H9 (cell line): ENCODE results near the gene ZCCHC8. TPM values are rescaled to one million over a fixed set of nuclear protein-coding genes. Genes with fewer than 3 reads are reported as not detected.
A peak's percentile ranks its signal among the peaks of the same experiment; 100 is the strongest.

ENCODE experiments used
- DNase-seq: peaks from one replicate; pipeline ENCODE4 v3.0.0-alpha.2; 2017
- H2AFZ ChIP-seq: one replicate; pipeline ENCODE4 v1.6.1; 2013; ENCODE audit warnings: mild to moderate bottlenecking, low read length, control low read depth, moderate library complexity
- H2AK5ac ChIP-seq: 2 replicates; pipeline ENCODE4 v1.6.1; 2013; ENCODE audit warnings: low read length, control low read depth, mixed read lengths; ENCODE audit not compliant: insufficient read length
- H2BK120ac ChIP-seq: one replicate; pipeline ENCODE4 v1.6.1; 2013; ENCODE audit warnings: low read depth, mild to moderate bottlenecking, low read length, control low read depth, inconsistent platforms; ENCODE audit not compliant: poor library complexity, severe bottlenecking
- H2BK12ac ChIP-seq: 2 replicates; pipeline ENCODE4 v1.6.1; 2013; ENCODE audit warnings: low read length, control low read depth, mixed read lengths, low read depth; ENCODE audit not compliant: insufficient read length
- H2BK15ac ChIP-seq: 2 replicates; pipeline ENCODE4 v1.6.1; 2013; ENCODE audit warnings: low read depth, low read length, control low read depth
- H2BK20ac ChIP-seq: one replicate; pipeline ENCODE4 v1.6.1; 2013; ENCODE audit warnings: low read depth, mild to moderate bottlenecking, low read length, control low read depth, inconsistent platforms; ENCODE audit not compliant: poor library complexity, severe bottlenecking
- H2BK5ac ChIP-seq: 2 replicates; pipeline ENCODE4 v1.6.1; 2013; ENCODE audit warnings: low read length, control low read depth, mixed read lengths; ENCODE audit not compliant: insufficient read length
- H3K14ac ChIP-seq: 2 replicates; pipeline ENCODE4 v1.6.1; 2013; ENCODE audit warnings: low read length, control low read depth; ENCODE audit not compliant: insufficient read depth
- H3K18ac ChIP-seq: 2 replicates; pipeline ENCODE4 v1.6.1; 2013; ENCODE audit warnings: low read depth, mild to moderate bottlenecking, mixed read lengths, low read length, control low read depth; ENCODE audit not compliant: insufficient read length
- H3K23ac ChIP-seq: 2 replicates; pipeline ENCODE4 v1.6.1; 2013; ENCODE audit warnings: low read length, control low read depth, mixed read lengths, low read depth; ENCODE audit not compliant: insufficient read length
- H3K23me2 ChIP-seq: 2 replicates; pipeline ENCODE4 v1.6.1; 2013; ENCODE audit warnings: low read depth, mild to moderate bottlenecking, mixed read lengths, low read length, control low read depth; ENCODE audit not compliant: insufficient read length, poor library complexity, severe bottlenecking
- H3K27ac ChIP-seq: 2 replicates; pipeline ENCODE4 v1.5.1; 2013; ENCODE audit warnings: low read length, control low read depth, mixed read lengths, low read depth; ENCODE audit not compliant: insufficient read length
- H3K27me3 ChIP-seq: 2 replicates; pipeline ENCODE4 v1.6.1; 2013; ENCODE audit warnings: low read length, control low read depth, inconsistent platforms; ENCODE audit not compliant: insufficient read depth
- H3K4ac ChIP-seq: 2 replicates; pipeline ENCODE4 v1.6.1; 2013; ENCODE audit warnings: low read depth, mild to moderate bottlenecking, control low read depth, inconsistent platforms, low read length, moderate library complexity
- H3K4me1 ChIP-seq: 2 replicates; pipeline ENCODE4 v1.6.1; 2013; ENCODE audit warnings: low read length, control low read depth, inconsistent platforms; ENCODE audit not compliant: insufficient read depth
- H3K4me2 ChIP-seq: 2 replicates; pipeline ENCODE4 v1.6.1; 2013; ENCODE audit warnings: low read length, control low read depth, mixed read lengths; ENCODE audit not compliant: insufficient read length, insufficient read depth
- H3K56ac ChIP-seq: 2 replicates; pipeline ENCODE4 v1.6.1; 2013; ENCODE audit warnings: low read depth, mild to moderate bottlenecking, mixed read lengths, low read length, control low read depth; ENCODE audit not compliant: insufficient read length
- H3K79me1 ChIP-seq: 2 replicates; pipeline ENCODE4 v1.6.1; 2013; ENCODE audit warnings: low read depth, mild to moderate bottlenecking, moderate library complexity, low read length, control low read depth, inconsistent platforms; ENCODE audit not compliant: insufficient read depth, poor library complexity, severe bottlenecking
- H3K79me2 ChIP-seq: 2 replicates; pipeline ENCODE4 v1.6.1; 2013; ENCODE audit warnings: low read length, control low read depth, inconsistent platforms; ENCODE audit not compliant: insufficient read depth
- H3K9ac ChIP-seq: 2 replicates; pipeline ENCODE4 v1.6.1; 2013; ENCODE audit warnings: low read length, control low read depth, mixed read lengths; ENCODE audit not compliant: insufficient read length; ENCODE audit errors: extremely low read depth
- H3K9me3 ChIP-seq: one replicate; pipeline ENCODE4 v1.6.1; 2013; ENCODE audit warnings: low read depth, low read length, inconsistent platforms; ENCODE audit not compliant: control insufficient read depth
- H3T11ph ChIP-seq: one replicate; pipeline ENCODE4 v1.6.1; 2013; ENCODE audit warnings: mild to moderate bottlenecking, low read length, control low read depth, inconsistent platforms
- H4K20me1 ChIP-seq: one replicate; pipeline ENCODE4 v1.6.1; 2013; ENCODE audit not compliant: control insufficient read depth, insufficient read length, insufficient read depth
- H4K5ac ChIP-seq: 2 replicates; pipeline ENCODE4 v1.6.1; 2013; ENCODE audit warnings: low read depth, mild to moderate bottlenecking, mixed read lengths, low read length, control low read depth; ENCODE audit not compliant: insufficient read length
- H4K8ac ChIP-seq: replicated peaks from 2 replicates; pipeline ENCODE4 v1.6.1; 2013; ENCODE audit warnings: low read length, control low read depth, mixed read lengths, low read depth; ENCODE audit not compliant: insufficient read length
- H4K91ac ChIP-seq: 2 replicates; pipeline ENCODE4 v1.6.1; 2013; ENCODE audit warnings: low read depth, mild to moderate bottlenecking, moderate library complexity, mixed read lengths, low read length, control low read depth; ENCODE audit not compliant: insufficient read length
- H3K27ac Mint-ChIP-seq, 3 experiments: 2 replicates in 2 of 3; 3 replicates in 1 of 3; pipeline ENCODE4 v1.8.0; 2020 to 2021; ENCODE audit warnings: mixed read lengths in 3 of 3, mild to moderate bottlenecking in 1 of 3, moderate library complexity in 1 of 3
- H3K27me3 Mint-ChIP-seq: 2 replicates; pipeline ENCODE4 v1.8.0; 2021; ENCODE audit warnings: low read depth, mild to moderate bottlenecking, moderate library complexity, mixed read lengths
- H3K36me3 Mint-ChIP-seq, 3 experiments: 2 replicates in 2 of 3; 3 replicates in 1 of 3; pipeline ENCODE4 v1.8.0; 2020 to 2021; ENCODE audit warnings: low read depth in 3 of 3, mixed read lengths in 3 of 3; ENCODE audit not compliant: insufficient read depth in 1 of 3
- H3K4me1 Mint-ChIP-seq, 2 experiments: 2 replicates each; pipeline ENCODE4 v1.8.0; 2020; ENCODE audit warnings: mixed read lengths in 2 of 2
- H3K4me3 Mint-ChIP-seq, 2 experiments: 2 replicates in 1 of 2; 3 replicates in 1 of 2; pipeline ENCODE4 v1.8.0; 2020 to 2021; ENCODE audit warnings: mild to moderate bottlenecking in 2 of 2, mixed read lengths in 2 of 2, moderate library complexity in 1 of 2
- H3K9me3 Mint-ChIP-seq, 2 experiments: 2 replicates in 1 of 2; 3 replicates in 1 of 2; pipeline ENCODE4 v1.8.0; 2020; ENCODE audit warnings: mild to moderate bottlenecking in 2 of 2, mixed read lengths in 2 of 2, moderate library complexity in 1 of 2
- WGBS: extraction: QIAGEN DNeasy Blood & Tissue Kit; methylation state at CpG from one replicate; pipeline ENCODE4 v1.1.7; 2013; ENCODE audit warnings: missing lambda C conversion rate, low lambda C conversion rate, mixed read lengths; ENCODE audit not compliant: insufficient read length; ENCODE audit errors: extremely low coverage; 5-methylcytosine and 5-hydroxymethylcytosine counted together
- total RNA-seq: library from RNA; stranded (reverse); gene quantifications from 2 replicates; pipeline ENCODE4 v1.2.1, GENCODE V29; 2021
- TF ChIP-seq, protein P1 (sequence below): fragments of 200-600 bp; sonication (generic); conservative IDR thresholded peaks from 3 replicates; pipeline ENCODE4 v1.8.0; 2021; ENCODE audit warnings: antibody characterized with exemption, mild to moderate bottlenecking

The ZCCHC8 gene
- total RNA-seq, 1 experiment from 2014 or later = 37.3 TPM

DNA sequence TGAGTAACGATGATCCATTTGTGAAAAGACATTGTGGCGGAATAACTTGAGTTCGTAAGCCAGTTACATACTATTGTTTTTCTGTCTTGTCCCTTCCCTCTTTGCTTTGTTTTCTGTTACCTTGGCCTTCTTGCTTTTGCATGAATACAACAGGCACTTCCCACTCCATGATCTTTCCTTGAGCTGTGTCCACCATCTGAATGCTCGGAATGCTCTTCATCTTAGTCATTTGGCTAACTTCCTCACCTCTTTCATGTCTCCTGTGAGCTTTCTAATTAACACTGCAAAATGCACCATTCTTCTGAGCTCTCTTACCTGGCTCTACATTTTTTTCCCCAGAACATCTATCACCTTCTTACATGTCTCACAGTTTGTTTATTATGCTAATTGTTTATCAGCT lies 36.3 kb upstream of the ZCCHC8 start:
- H3K4ac ChIP-seq = no peak overlapping the region
- no peaks in the 10 kb centered on the region for H3K23me2 ChIP-seq
- no peak overlapping the region for H2BK15ac ChIP-seq
- no peak overlapping the region for H2BK5ac ChIP-seq
- no peak overlapping the region for H3K27ac ChIP-seq
- H3K79me2 ChIP-seq = no peaks in the 10 kb centered on the region
- no peak overlapping the region for H3K4me2 ChIP-seq
- H3K79me1 ChIP-seq = no peaks in the 10 kb centered on the region
- no peaks in the 10 kb centered on the region for H3K4me1 Mint-ChIP-seq
- no peak overlapping the region for H3K4me3 Mint-ChIP-seq
- H3K9ac ChIP-seq = no peak overlapping the region
- no peak overlapping the region for H3T11ph ChIP-seq
- no peak overlapping the region for H4K91ac ChIP-seq
- H3K27ac Mint-ChIP-seq = peak overlapping the region in 2 of 3 experiments; percentile 18 to 19; a peak in 4 of 7 replicates
- WGBS = no CpG with 5 or more reads among the region's 4 CpGs
- no peak overlapping the region for H4K8ac ChIP-seq
- no peak overlapping the region for H2AK5ac ChIP-seq
- no peaks in the 10 kb centered on the region for H3K27me3 ChIP-seq
- H3K14ac ChIP-seq = no peak overlapping the region
- no peaks in the 10 kb centered on the region for H3K27me3 Mint-ChIP-seq
- no peak for DNase-seq
- H3K18ac ChIP-seq = no peak overlapping the region
- TF ChIP-seq, protein P1, sequence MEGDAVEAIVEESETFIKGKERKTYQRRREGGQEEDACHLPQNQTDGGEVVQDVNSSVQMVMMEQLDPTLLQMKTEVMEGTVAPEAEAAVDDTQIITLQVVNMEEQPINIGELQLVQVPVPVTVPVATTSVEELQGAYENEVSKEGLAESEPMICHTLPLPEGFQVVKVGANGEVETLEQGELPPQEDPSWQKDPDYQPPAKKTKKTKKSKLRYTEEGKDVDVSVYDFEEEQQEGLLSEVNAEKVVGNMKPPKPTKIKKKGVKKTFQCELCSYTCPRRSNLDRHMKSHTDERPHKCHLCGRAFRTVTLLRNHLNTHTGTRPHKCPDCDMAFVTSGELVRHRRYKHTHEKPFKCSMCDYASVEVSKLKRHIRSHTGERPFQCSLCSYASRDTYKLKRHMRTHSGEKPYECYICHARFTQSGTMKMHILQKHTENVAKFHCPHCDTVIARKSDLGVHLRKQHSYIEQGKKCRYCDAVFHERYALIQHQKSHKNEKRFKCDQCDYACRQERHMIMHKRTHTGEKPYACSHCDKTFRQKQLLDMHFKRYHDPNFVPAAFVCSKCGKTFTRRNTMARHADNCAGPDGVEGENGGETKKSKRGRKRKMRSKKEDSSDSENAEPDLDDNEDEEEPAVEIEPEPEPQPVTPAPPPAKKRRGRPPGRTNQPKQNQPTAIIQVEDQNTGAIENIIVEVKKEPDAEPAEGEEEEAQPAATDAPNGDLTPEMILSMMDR = no peak
- no peak overlapping the region for H2BK120ac ChIP-seq
- no peaks in the 10 kb centered on the region for H3K9me3 Mint-ChIP-seq
- peaks cover 15 to 64% (median 59%) of the 10 kb centered on the region in 3 experiments; a peak in 6 of 7 replicates for H3K36me3 Mint-ChIP-seq
- no peaks in the 10 kb centered on the region for H3K4me1 ChIP-seq
- no peak overlapping the region for H2BK12ac ChIP-seq
- H3K9me3 ChIP-seq = no peaks in the 10 kb centered on the region
- H4K5ac ChIP-seq = no peak overlapping the region
- H2AFZ ChIP-seq = no peak overlapping the region
- H2BK20ac ChIP-seq = no peak overlapping the region
- no peaks in the 10 kb centered on the region for H4K20me1 ChIP-seq
- H3K56ac ChIP-seq = no peak overlapping the region
- H3K23ac ChIP-seq = no peak overlapping the region
